Measurements from ENCODE around the gene MAD2L1.
A peak's percentile ranks its signal among the peaks of the same experiment; 100 is the strongest.
"Not testable (repeated sequence)": the region's sequence is repeated elsewhere in the genome, so short reads cannot be mapped to it uniquely, and the experiment has no call there.

Gene MAD2L1

GRCh38 chr4:120066517-120067340 is at the start of gene MAD2L1:
TSS of gene MAD2L1 (minus strand) at chr4:120066848. CDS start at chr4:120066734, 114 bp downstream.
- peak; percentile 88 for DNase-seq

- no peak for DNase-seq
Observed at GRCh38 chr4:120111745-120112144, 45.1 kb upstream of the MAD2L1 start.

DNA sequence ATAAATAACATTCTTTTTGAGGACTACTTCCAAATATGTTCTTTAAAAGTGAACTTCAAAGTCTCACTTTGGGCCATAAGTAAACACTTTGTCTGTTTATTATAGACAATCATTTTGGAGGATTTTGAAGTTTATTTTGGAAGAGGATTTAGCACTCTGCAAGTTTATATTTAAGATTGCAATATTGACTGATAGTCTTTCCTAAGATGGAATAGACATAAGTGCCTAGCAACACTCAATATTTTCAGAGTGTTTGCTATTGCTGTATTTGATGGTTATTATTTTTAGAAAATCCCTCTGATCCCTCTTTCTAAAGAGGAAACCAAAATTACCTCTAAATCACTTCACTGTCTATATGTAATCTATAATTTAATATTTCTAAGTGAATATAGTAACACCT is 42.8 kb upstream of the MAD2L1 start:
- no peak for DNase-seq

- DNase-seq, result no peak
Observed at GRCh38 chr4:120105472-120105871, 38.8 kb upstream of the MAD2L1 start.

GRCh38 chr4:120096508-120097297 is 30.1 kb upstream of the MAD2L1 start:
- DNase-seq, result no peak

GRCh38 chr4:120088507-120088906 is 21.9 kb upstream of the MAD2L1 start:
- no peak for DNase-seq

DNA sequence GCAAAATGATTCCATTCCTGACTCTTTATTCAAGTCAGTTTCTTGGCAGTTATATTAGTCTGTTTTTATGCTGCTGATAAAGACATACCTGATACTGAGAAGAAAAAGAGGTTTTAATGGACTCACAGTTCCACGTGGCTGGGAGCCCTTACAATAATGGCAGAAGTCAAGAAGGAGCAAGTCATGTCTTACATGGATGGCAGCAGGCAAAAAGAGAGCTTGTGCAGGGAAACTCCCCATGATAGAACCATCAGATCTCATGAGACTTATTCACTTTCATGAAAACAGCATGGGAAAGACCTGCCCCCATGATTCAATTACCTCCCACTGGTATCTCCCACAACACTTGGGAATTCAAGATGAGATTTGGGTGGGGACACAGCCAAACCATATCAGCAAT is 21.4 kb upstream of the MAD2L1 start:
- DNase-seq, result not testable (repeated sequence)

GRCh38 chr4:120085705-120086104 is 19.1 kb upstream of the MAD2L1 start:
- no peak for DNase-seq

GRCh38 chr4:120084327-120084726 is 17.7 kb upstream of the MAD2L1 start:
- no peak for DNase-seq

DNA sequence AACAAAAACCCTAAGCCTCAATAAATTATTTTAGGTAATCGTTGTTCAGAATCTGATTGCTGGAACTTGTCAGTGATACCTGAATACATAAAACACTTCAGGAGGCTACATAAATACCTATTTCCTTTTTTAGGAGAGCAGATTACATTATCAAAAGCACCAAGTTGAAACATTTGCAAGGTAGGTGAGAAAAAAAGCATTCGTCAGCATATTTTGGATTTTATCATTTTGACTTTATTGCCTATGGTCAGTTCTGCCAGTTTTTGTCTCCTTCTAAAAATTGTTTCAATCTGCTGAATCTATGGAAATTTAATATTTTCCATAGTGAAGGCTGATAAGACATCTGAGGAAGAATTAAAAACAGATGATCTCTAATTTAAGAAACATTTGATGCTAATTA is 16.5 kb upstream of the MAD2L1 start:
- no peak for DNase-seq

DNA sequence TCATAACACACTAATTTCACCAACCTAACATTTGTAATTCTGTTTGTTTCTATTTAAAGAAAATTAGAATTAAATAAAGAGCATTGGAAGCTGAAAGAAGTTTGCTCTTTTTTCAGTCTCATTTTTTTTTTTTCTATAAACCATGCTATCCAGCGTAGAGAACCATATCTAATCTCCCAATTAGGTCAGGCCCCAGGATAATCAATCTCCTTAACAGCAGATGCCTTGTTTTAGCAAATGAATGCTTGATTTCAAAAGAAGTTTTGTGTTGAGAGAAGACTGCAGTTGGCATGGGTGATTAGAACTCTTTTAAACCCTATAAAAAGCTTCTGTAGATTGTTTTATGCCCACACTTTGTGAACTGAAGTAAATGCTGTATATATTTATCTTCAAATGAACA is 15.6 kb upstream of the MAD2L1 start:
- DNase-seq, result no peak

DNA sequence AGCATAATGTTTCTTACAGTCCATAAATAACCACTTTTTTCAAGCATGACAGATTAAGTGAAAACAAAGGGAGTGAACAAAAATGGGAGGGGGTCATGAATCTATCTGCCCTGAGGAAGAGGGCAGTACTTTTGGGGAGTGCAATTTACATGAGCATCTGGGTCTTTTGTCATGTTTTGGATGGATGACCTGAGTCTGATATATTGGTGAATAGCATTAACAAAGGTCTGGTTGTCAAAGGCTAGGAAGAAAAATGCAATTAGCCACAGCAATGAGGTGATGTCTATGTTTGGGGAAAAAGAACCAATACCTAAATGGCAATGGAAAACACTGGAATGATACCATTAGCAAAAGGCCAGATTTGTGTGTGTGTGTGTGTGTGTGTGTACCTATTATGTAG is 15.1 kb upstream of the MAD2L1 start:
- no peak for DNase-seq

DNA sequence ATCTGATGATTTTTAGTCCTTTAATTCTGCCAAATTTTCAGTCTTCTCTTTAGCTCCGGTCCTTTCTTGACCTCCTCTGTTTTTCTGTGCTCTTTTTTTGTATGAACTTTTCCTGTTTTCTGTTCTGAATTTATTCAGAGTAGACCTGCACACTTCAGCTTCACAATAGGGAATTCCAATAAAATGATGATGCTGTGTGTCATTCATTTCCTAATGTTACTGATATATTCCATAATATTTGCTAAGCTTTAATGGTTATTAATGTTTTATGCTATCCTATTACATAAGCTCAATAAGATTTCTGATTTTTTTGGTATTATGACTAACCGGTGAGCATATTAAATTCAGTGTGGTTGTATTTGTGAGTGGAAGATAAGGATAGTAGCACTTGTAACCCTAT is 13.9 kb upstream of the MAD2L1 start:
- no peak for DNase-seq

- no peak for DNase-seq
Observed at GRCh38 chr4:120079839-120080520, 13.3 kb upstream of the MAD2L1 start.

- DNase-seq, result no peak
Observed at GRCh38 chr4:120078216-120078615, 11.6 kb upstream of the MAD2L1 start.

GRCh38 chr4:120071192-120071795 is 4.6 kb upstream of the MAD2L1 start:
- no peak for DNase-seq

GRCh38 chr4:120070196-120070595 is 3.5 kb upstream of the MAD2L1 start:
- DNase-seq, result no peak

DNA sequence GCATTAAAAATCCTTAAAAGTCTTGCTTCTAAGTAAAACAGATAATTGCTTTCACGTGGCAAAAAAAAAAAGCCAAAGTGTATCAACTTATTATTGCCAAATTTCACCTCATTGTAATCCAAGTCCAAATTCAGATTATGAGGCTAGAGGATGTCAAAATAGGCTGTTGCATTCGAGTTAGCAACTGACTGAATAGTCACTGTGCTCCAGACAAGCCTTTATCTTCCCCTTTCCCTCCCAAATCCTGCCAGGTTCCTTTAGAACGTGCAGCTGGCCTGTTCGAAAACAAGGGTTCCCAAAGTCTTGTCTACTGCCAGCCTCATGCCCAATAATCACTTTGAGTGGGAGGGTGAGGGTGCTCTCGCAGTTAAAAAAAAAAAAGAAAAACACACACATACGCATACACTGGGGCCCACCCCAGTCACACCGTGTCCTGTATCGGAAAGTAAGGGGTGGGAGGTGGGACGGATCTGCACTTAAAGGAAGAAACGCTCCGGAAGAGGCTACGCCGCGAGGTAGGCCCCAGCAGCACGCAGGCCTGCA is 603 bp downstream of the MAD2L1 start:
- DNase-seq, result no peak

DNA sequence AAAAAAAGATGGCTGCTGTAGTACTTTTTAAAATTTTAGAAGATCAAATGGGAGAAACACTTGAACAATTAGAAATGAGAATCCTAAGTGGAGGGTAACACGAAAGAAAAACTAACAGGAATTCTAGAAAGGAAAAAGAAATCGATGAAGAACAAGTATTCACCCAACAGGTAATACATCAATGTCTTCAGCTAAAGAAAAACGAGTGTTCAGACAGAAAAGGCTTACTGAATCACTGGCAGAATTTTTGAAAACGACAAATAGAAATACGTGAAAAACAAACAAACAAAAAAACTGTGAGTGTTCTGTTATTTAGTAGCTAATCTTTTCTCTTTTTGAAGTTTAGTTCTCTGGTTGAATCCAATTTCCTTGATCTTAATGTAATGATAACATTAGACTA is 1.8 kb downstream of the MAD2L1 start:
- no peak for DNase-seq

GRCh38 chr4:120063711-120064110 is 2.9 kb downstream of the MAD2L1 start:
- DNase-seq, result not testable (repeated sequence)

DNA sequence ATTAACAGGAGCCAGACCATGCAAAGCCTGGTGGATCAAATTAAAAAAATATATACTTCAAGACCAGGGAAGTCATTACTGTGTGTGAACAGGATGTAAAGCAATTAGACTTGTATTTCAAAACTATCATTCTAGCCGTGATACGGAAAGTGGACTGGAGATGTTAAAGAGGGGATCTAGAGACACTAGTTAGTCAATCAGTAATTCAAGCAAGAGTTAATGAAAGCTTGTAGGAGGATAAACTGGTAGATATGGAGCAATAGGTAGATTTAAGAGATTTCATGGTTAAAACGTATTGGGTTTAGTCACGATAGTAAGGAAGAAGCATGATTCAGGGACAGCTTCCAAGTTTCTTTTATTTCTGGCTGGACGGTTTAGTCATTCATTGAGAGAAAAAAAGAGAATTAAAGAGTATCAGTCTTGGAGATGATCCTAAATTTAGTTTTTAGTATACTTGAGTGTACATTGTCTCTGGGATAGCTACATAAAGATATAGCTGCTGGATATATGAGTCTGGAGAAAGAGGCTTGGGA is 3.9 kb downstream of the MAD2L1 start:
- no peak for DNase-seq

DNA sequence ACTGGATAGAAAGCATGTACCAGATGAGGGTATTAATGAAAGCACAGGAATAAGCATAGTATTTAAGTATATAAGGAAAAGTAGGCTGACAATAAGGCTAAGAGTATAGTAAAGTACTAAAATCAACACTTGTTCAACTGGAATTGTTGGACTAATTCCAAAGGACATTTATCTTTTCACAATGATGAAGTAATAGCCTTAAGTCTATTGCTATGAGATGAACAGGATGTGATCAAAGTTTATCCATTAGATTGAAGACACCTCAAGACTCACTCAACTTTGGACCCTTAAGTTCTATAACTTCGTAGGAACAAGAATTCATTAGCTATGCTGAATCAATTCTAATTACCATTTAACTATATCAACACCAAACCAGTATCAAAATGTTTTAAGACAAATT is 7.6 kb downstream of the MAD2L1 start:
- DNase-seq, result no peak

- DNase-seq, result no peak
Observed at GRCh38 chr4:120057416-120057815, 9.2 kb downstream of the MAD2L1 start.

All from DMS 273 treated with DMSO at 0.1 percent for 48 hours (cell line).